ENCODE data around the gene NCKAP5.
A peak's percentile ranks its signal among the peaks of the same experiment; 100 is the strongest.

NCKAP5 gene

GRCh38 chr2:132677661-132678060 lies 890.6 kb downstream of the NCKAP5 start:
- TF ChIP-seq, protein P1, sequence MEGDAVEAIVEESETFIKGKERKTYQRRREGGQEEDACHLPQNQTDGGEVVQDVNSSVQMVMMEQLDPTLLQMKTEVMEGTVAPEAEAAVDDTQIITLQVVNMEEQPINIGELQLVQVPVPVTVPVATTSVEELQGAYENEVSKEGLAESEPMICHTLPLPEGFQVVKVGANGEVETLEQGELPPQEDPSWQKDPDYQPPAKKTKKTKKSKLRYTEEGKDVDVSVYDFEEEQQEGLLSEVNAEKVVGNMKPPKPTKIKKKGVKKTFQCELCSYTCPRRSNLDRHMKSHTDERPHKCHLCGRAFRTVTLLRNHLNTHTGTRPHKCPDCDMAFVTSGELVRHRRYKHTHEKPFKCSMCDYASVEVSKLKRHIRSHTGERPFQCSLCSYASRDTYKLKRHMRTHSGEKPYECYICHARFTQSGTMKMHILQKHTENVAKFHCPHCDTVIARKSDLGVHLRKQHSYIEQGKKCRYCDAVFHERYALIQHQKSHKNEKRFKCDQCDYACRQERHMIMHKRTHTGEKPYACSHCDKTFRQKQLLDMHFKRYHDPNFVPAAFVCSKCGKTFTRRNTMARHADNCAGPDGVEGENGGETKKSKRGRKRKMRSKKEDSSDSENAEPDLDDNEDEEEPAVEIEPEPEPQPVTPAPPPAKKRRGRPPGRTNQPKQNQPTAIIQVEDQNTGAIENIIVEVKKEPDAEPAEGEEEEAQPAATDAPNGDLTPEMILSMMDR (IDR thresholded peaks at IDR 0.05; ENCODE audit: insufficient read depth, low read depth, low read length, missing control alignments): no peak
- DNase-seq (ENCODE audit: low read depth): peak; percentile 43
- no peak overlapping the region for H3K4me3 ChIP-seq (ENCODE audit: low read length)

- DNase-seq (ENCODE audit: low read depth): no peak
These were observed 891.3 kb downstream of the NCKAP5 start for GRCh38 chr2:132676999-132677398.

GRCh38 chr2:132671151-132671835 lies 897.0 kb downstream of the NCKAP5 start:
- TF ChIP-seq, protein P1 (IDR thresholded peaks at IDR 0.05; ENCODE audit: insufficient read depth, low read depth, low read length, missing control alignments): no peak
- H3K4me3 ChIP-seq (ENCODE audit: low read length): no peak overlapping the region

More at GRCh38 chr2:132676999-132677398, 891.3 kb downstream of the NCKAP5 start:
- H3K4me3 ChIP-seq (ENCODE audit: low read length): no peak overlapping the region
- TF ChIP-seq, protein P1 (IDR thresholded peaks at IDR 0.05; ENCODE audit: insufficient read depth, low read depth, low read length, missing control alignments): no peak

DNA sequence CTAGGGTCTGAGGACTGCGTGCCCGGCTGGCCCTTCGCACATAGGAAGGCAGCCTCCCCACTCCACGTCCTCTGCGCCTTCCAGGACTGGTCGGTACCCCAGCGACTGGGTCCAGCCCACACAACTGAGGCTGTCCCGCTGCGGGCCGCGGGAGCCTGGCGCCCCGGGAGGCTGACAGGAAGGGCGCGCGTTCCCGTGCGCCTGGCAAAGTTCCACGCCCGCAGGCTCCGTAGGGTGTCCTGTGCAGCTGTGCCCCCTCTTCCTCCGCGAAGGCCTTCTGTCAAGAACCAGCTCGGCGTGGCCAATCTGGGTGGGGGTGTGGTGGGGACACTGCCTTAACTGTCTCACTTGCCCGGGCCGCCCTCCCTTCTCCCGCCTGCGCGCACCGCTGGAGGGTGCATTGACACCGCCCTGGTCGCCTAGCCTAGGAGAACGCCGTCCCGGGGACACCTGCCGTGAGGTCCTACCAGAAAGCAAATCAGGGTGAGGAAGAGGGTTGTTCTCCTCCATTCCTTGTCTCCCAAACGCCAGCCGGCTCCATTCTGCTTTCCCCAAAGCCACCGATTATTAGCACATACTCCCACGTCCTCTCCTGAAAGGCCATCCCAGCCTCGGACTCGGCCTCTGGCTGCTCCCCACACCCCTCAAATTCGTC lies 897.6 kb downstream of the NCKAP5 start:
- TF ChIP-seq, protein P1 (IDR thresholded peaks at IDR 0.05; ENCODE audit: insufficient read depth, low read depth, low read length, missing control alignments): no peak
- H3K4me3 ChIP-seq (ENCODE audit: low read length): peak overlapping the region; percentile 22
- DNase-seq (ENCODE audit: low read depth): peak; percentile 15

More at GRCh38 chr2:132671151-132671835, 897.0 kb downstream of the NCKAP5 start:
- peak; percentile 65 for DNase-seq (ENCODE audit: low read depth)

DNA sequence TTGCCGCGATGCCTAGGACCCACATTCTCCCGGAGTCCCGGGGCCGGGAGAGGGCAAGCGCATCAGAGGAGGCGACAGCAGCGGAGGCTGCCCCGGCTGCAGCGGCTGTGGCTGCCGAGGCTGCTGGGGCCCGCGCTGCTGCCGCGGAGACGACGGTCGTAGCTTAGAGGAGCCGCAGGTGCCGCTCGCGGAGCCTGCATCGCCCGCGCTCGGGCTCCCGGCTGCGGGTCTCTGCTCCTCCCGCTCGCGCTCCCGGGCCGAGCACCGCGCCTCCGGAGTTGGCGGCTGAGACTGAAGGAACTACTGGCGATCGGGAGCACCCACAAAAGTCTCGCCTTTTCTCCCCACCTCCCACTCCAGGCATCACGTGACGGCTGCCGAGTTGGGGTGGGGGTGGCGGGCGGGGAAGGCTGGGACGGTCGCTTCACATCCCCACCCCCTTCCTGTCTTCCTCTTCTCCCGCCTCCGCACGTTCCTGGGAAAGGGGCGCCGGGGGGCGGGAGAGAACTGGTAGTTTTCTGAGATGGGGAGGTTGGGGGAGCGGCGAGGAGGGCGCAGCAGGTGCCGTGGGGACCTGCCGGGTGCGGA lies 898.3 kb downstream of the NCKAP5 start, which contains the start of gene LYPD1:
Gene LYPD1 (minus strand): TSS at position 298 of the 588 bp plus-strand sequence. CDS start 273 bp downstream, at position 25.
- TF ChIP-seq, protein P1 (IDR thresholded peaks at IDR 0.05; ENCODE audit: insufficient read depth, low read depth, low read length, missing control alignments): no peak
- DNase-seq (ENCODE audit: low read depth): peak; percentile 25
- H3K4me3 ChIP-seq (ENCODE audit: low read length): peak within 1 kb of the TSS; percentile 22

- no peak overlapping the region for H3K4me3 ChIP-seq (ENCODE audit: low read length)
- TF ChIP-seq, protein P1 (IDR thresholded peaks at IDR 0.05; ENCODE audit: insufficient read depth, low read depth, low read length, missing control alignments): no peak
These were observed 899.0 kb downstream of the NCKAP5 start for GRCh38 chr2:132668987-132669907.

More at GRCh38 chr2:132668987-132669907, 899.0 kb downstream of the NCKAP5 start:
- DNase-seq (ENCODE audit: low read depth): no peak
